ENCODE data around the gene ADGRF1. TPM values are rescaled to one million over a fixed set of nuclear protein-coding genes. Genes with fewer than 3 reads are reported as not detected.

The ADGRF1 gene
- total RNA-seq, 4 donors from 2014 or later = 0.64 to 1.2 TPM; not detected in 2

DNA sequence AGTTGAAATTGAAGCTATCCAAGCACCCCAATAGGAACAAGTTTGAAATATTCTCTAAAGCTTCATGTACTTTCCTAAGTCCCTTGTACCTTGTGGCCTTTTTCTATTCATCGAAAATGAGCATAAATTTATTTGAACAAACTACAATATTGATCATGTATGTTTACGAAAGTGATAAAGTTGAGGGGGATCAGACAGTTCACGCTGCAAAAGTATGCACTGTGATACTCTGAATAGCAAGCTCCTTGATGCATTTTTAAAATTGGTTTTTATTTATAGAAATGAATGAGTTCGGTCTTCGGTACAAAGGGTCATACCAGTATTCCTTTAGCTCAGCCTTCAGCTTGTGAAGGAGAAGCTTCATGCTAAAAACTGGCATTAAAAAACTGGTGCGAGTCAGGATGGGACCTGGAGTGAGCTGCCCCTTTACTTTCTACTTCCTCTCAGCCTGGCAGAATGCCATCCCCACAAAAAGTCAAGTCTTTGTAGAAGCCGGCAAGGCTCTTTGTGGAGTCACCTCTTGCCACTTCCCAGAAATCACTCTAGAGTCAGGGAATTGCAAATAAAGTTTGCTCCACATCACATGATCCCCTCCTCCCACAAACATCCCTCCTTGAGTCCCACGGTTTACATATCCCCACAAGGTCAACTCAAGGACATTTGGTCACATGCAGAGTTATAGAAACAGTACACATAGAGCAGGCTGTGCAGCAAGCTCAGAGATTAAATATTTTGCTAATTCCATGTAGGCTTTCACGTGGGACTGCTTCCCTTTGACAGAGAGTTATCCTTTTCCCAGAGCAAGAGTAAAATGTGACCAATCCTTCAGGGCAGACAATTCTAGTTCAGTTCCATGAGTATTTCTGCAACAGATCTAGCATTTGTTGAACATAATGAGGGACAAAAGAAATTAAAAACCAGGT lies 34.6 kb upstream of the ADGRF1 start:
- in situ Hi-C loops (cut with MboI; ENCODE audit: low pct_ligation_motif_present in 1 of 4, low pct_unique_long_range_greater_than_20kb in 1 of 4, low sequenced_read_pairs in 3 of 4) (no loop called here), intact Hi-C loops (cut with DNase I; ENCODE audit: low total_unique reads) (no loop called here)
- H3K9me3 ChIP-seq = no peaks in the 10 kb centered on the region
- DNase-seq = peak; percentile 17
- TF ChIP-seq EP300 (IDR thresholded peaks at IDR 0.05; ENCODE audit: low read depth) (no peak), POLR2AphosphoS5 (IDR thresholded peaks at IDR 0.05) (no peak), POLR2A (IDR thresholded peaks at IDR 0.05) (no peak)
- TF ChIP-seq, protein P1, sequence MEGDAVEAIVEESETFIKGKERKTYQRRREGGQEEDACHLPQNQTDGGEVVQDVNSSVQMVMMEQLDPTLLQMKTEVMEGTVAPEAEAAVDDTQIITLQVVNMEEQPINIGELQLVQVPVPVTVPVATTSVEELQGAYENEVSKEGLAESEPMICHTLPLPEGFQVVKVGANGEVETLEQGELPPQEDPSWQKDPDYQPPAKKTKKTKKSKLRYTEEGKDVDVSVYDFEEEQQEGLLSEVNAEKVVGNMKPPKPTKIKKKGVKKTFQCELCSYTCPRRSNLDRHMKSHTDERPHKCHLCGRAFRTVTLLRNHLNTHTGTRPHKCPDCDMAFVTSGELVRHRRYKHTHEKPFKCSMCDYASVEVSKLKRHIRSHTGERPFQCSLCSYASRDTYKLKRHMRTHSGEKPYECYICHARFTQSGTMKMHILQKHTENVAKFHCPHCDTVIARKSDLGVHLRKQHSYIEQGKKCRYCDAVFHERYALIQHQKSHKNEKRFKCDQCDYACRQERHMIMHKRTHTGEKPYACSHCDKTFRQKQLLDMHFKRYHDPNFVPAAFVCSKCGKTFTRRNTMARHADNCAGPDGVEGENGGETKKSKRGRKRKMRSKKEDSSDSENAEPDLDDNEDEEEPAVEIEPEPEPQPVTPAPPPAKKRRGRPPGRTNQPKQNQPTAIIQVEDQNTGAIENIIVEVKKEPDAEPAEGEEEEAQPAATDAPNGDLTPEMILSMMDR (IDR thresholded peaks at IDR 0.05) = no peak
- H3K36me3 ChIP-seq = no peaks in the 10 kb centered on the region
- WGBS, 2 donors (ENCODE audit: low coverage in 1 of 2) = 54 to 65% methylated on average over 6 to 9 of the region's 9 CpGs
- peak overlapping the region in 3 of 4 donors; percentile 37 to 51 (median 46) for H3K27ac ChIP-seq
- no peaks in the 10 kb centered on the region for H3K27me3 ChIP-seq
- H3K4me1 ChIP-seq = peaks cover 0 to 24% (median 2%) of the 10 kb centered on the region in 4 donors
- no peak overlapping the region for H3K4me3 ChIP-seq

DNA sequence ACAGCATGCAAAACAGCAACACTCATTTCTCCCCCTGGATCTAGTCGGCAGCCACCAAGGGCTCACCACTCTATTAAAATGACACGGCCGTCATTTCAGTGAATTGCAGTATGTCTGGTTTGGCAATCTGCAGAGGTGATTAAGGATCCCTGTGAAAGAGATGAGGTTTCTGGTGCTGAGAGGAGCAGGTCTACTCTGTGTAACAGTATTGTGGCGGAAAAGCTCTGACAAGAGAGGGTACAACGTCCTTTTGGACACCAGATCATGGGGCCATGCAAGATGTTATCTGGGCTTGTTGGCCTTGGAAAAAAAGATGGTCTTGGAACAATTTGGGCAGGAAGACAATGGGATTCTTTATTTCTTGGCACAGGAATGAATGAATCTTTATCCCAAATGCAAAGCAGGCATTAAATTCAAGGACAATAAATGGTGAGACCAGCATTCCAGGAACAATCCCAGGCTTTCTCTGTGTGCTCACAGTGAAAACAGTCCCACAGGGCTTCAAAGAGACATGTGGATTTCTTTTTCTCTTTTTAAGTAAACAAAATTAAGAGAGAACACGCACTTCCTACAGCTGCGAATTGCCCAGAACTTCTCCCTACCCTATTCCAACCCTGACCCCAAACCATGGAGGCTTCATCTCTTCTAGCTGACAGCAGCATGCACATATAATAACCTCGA lies 33.7 kb upstream of the ADGRF1 start:
- Histone ChIP-seq H3K9me3 (no peaks in the 10 kb centered on the region), H3K36me3 (no peaks in the 10 kb centered on the region), H3K27me3 (no peaks in the 10 kb centered on the region), H3K4me1 (peaks cover 0 to 24% (median 2%) of the 10 kb centered on the region in 4 donors), H3K27ac (peak overlapping the region; percentile 21 to 51 (median 42)), H3K4me3 (no peak overlapping the region)
- 61 to 69% methylated on average over 4 to 8 of the region's 8 CpGs for WGBS, 2 donors (ENCODE audit: low coverage in 1 of 2)
- in situ Hi-C loops (cut with MboI; ENCODE audit: low pct_ligation_motif_present in 1 of 4, low pct_unique_long_range_greater_than_20kb in 1 of 4, low sequenced_read_pairs in 3 of 4) (no loop called here), intact Hi-C loops (cut with DNase I; ENCODE audit: low total_unique reads) (no loop called here)
- DNase-seq = no peak
- TF ChIP-seq POLR2A (IDR thresholded peaks at IDR 0.05) (no peak), EP300 (IDR thresholded peaks at IDR 0.05; ENCODE audit: low read depth) (no peak)

DNA sequence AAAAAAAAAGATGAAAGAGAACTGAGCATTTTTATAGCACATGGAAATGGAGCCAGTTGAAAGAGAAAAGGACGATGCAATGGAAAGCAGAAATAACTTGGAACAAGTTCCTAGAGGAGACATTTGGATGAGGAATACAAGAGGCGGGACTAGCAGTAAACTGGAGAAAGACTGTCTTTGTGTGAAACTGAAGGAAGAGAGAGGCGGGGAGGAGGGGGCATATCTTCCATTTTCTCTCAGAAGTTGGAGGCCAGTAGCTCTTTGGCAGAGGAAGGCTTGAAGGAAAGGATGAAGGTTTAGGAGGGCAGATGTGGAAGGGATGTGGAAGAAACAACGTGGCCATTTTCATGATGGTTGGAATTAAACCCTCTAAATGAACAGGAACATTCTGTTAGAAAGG lies 33.0 kb upstream of the ADGRF1 start:
- no peak for TF ChIP-seq EP300 (IDR thresholded peaks at IDR 0.05; ENCODE audit: low read depth)
- TF ChIP-seq POLR2AphosphoS5 (IDR thresholded peaks at IDR 0.05) = no peak
- TF ChIP-seq, protein P1 (IDR thresholded peaks at IDR 0.05) = no peak
- no peak for TF ChIP-seq POLR2A (IDR thresholded peaks at IDR 0.05)
- H3K27me3 ChIP-seq = no peaks in the 10 kb centered on the region
- no peak overlapping the region for H3K4me3 ChIP-seq
- peaks cover 0 to 24% (median 2%) of the 10 kb centered on the region in 4 donors for H3K4me1 ChIP-seq
- WGBS, 2 donors (ENCODE audit: low coverage in 1 of 2) = 46 to 58% methylated on average over 4 of the region's 4 CpGs
- H3K27ac ChIP-seq = peak overlapping the region in 3 of 4 donors; percentile 37 to 51 (median 46)
- intact Hi-C loops (cut with DNase I; ENCODE audit: low total_unique reads) (no loop called here), in situ Hi-C loops (cut with MboI; ENCODE audit: low pct_ligation_motif_present in 1 of 4, low pct_unique_long_range_greater_than_20kb in 1 of 4, low sequenced_read_pairs in 3 of 4) (no loop called here)
- DNase-seq = no peak
- H3K36me3 ChIP-seq = no peaks in the 10 kb centered on the region
- H3K9me3 ChIP-seq = no peaks in the 10 kb centered on the region

DNA sequence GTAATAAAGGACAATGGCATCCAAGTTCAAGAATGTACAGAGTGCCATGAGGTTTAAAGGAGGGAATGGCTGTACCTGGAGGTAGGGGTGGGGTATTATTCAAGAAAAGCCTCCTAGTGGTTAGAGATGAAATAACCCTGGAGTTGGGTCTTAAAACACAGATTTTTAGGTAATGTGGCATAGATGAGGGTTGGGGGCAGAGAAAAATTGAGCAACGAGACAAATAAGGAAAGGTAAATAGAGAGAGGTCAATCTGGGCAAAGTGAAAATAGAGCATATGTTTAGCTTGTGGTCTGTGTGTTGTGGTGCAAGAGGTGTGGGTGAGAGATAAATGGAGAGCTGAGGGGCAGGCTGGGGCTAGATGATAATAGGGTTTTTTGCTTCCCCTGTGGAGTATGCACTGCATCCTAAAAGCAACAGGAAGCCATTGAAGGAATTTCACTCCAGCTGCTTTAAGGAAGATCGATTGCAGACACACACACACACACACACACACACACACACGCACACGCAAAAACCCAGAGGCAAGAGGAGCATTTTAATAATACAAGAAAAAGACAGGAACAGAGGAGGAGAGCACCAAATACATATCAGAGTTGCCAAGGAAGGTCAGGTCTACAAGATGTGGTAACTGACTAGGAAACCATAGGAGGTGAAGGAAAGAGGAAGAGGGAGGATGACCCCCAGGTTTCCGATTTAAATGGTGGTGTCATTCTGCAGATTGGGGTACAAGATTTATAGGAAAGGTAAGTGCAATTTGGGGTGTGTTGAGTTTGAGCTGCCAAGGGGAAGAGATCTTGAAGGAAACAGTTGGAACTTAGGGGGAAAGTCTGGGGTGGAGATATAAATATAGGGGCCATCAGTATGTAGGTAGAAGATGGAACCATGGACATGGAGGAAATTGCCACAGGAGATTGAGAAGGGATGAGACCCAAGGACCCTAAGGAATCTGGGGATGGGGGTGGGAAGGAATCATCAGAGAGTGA lies 31.3 kb upstream of the ADGRF1 start:
- no peaks in the 10 kb centered on the region for H3K27me3 ChIP-seq
- no peaks in the 10 kb centered on the region for H3K9me3 ChIP-seq
- no peak for DNase-seq
- H3K4me3 ChIP-seq = no peak overlapping the region
- WGBS, 2 donors (ENCODE audit: low coverage in 1 of 2) = 75% methylated on average over 5 of the region's 5 CpGs
- no peaks in the 10 kb centered on the region for H3K36me3 ChIP-seq
- H3K27ac ChIP-seq = no peak overlapping the region
- TF ChIP-seq POLR2A (IDR thresholded peaks at IDR 0.05) (no peak), POLR2AphosphoS5 (IDR thresholded peaks at IDR 0.05) (no peak)
- TF ChIP-seq, protein P1 (IDR thresholded peaks at IDR 0.05) = peak in 1 of 5 experiments; percentile 5
- peaks cover 0 to 24% (median 2%) of the 10 kb centered on the region in 4 donors for H3K4me1 ChIP-seq
- in situ Hi-C loops (cut with MboI; ENCODE audit: low pct_ligation_motif_present in 1 of 4, low pct_unique_long_range_greater_than_20kb in 1 of 4, low sequenced_read_pairs in 3 of 4) (no loop called here), intact Hi-C loops (cut with DNase I; ENCODE audit: low total_unique reads) (no loop called here)

Measured in transverse colon (tissue), 4 donors.